ENCODE results near the gene CASKIN2.

Gene CASKIN2

GRCh38 chr17:75552425-75553294 is 37.3 kb upstream of the CASKIN2 start:
- no peaks in the 10 kb centered on the region for H3K27me3 Mint-ChIP-seq
- H3K4me3 Mint-ChIP-seq = no peak overlapping the region
- no peak for ATAC-seq
- H3K27ac Mint-ChIP-seq = no peak overlapping the region
- H3K4me1 Mint-ChIP-seq = no peaks in the 10 kb centered on the region
- no peaks in the 10 kb centered on the region for H3K9me3 Mint-ChIP-seq
- DNase-seq = no peak

GRCh38 chr17:75551266-75551665 is 35.9 kb upstream of the CASKIN2 start:
- ATAC-seq = no peak
- Mint-ChIP-seq H3K27me3 (no peaks in the 10 kb centered on the region), H3K4me1 (no peaks in the 10 kb centered on the region), H3K27ac (peak overlapping the region in 1 of 2 donors; percentile 48), H3K4me3 (no peak overlapping the region), H3K9me3 (no peaks in the 10 kb centered on the region)
- no peak for DNase-seq

- no peak for DNase-seq
- H3K9me3 Mint-ChIP-seq = no peaks in the 10 kb centered on the region
- H3K4me1 Mint-ChIP-seq = no peaks in the 10 kb centered on the region
- ATAC-seq = no peak
- H3K4me3 Mint-ChIP-seq = no peak overlapping the region
- no peak overlapping the region for H3K27ac Mint-ChIP-seq
- H3K27me3 Mint-ChIP-seq = no peaks in the 10 kb centered on the region
Measured at GRCh38 chr17:75550139-75550465, 34.8 kb upstream of the CASKIN2 start.

GRCh38 chr17:75549246-75550138 is 34.2 kb upstream of the CASKIN2 start:
- no peaks in the 10 kb centered on the region for H3K9me3 Mint-ChIP-seq
- H3K4me3 Mint-ChIP-seq = no peak overlapping the region
- no peaks in the 10 kb centered on the region for H3K4me1 Mint-ChIP-seq
- H3K27me3 Mint-ChIP-seq = no peaks in the 10 kb centered on the region
- DNase-seq (no peak), ATAC-seq (no peak)
- H3K27ac Mint-ChIP-seq = no peak overlapping the region

DNA sequence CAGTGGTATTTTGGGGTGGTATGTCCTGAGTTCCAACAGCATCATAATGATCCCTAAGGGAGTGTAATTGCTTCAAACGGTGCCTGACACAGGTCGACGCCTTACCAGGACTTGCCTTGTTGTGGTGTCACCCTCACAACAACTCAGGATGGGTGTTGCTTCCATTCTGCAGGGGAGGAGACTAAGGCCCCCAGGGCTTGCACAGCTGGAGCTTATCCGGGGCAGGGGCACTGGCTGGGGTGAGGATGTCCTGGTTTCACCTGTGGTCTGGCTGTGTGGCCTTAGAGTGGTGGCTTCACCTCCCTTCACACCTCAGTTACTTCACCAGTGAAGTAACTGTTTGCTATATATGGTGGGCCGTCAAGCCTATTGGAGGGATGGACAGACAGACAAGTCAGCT is 33.5 kb upstream of the CASKIN2 start:
- H3K27me3 Mint-ChIP-seq = no peaks in the 10 kb centered on the region
- H3K4me1 Mint-ChIP-seq = no peaks in the 10 kb centered on the region
- no peak overlapping the region for H3K4me3 Mint-ChIP-seq
- H3K9me3 Mint-ChIP-seq = no peaks in the 10 kb centered on the region
- no peak overlapping the region for H3K27ac Mint-ChIP-seq
- no peak for ATAC-seq
- no peak for DNase-seq

DNA sequence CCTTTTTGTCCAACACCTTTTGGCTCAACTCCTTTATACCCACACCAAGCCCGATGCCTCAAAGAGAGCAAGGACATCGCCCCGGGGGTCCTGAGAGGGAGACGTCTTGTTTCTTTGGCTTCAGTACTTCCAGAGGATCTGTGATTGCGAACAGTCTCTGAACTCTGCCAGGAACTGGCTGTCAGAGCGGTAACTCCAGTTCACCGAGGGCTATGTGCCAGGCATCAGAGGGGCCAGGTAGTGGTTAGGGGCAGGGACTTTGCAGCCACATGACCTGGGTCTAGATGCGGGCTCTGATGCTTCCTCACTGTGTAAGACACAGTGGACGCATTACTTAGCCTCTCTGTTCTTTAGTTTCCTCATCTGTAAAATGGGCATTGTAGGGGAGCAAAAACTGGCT is 31.8 kb upstream of the CASKIN2 start:
- Mint-ChIP-seq H3K9me3 (no peaks in the 10 kb centered on the region), H3K4me1 (no peaks in the 10 kb centered on the region), H3K27ac (no peak overlapping the region), H3K4me3 (no peak overlapping the region), H3K27me3 (no peaks in the 10 kb centered on the region)
- no peak for DNase-seq
- no peak for ATAC-seq

DNA sequence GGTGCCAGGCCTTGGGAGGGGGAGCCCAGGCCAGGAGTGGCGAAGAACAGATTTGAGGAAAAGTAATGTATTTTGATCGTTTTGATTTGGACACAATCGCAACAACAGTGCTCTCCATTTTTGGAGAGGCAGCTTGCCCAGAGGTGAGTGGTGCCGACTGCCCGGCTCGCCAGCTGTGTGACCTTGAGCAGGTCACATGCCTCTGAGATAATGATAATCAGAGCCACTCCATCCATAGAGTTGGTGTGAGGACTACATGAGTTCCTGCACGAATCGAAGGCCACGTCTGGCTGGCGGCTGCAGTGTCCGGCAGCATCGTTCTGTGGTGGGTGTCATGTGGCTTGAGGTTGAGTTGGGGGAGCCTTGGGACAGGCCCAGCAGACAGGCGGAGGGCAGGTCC is 30.8 kb upstream of the CASKIN2 start:
- Mint-ChIP-seq H3K27ac (no peak overlapping the region), H3K4me1 (no peaks in the 10 kb centered on the region)
- no peak for DNase-seq

GRCh38 chr17:75544250-75544649 is 28.9 kb upstream of the CASKIN2 start:
- H3K9me3 Mint-ChIP-seq = no peaks in the 10 kb centered on the region
- H3K27me3 Mint-ChIP-seq = no peaks in the 10 kb centered on the region
- H3K27ac Mint-ChIP-seq = no peak overlapping the region
- no peak for DNase-seq
- no peak overlapping the region for H3K4me3 Mint-ChIP-seq
- no peaks in the 10 kb centered on the region for H3K4me1 Mint-ChIP-seq
- ATAC-seq = no peak

More for the DNA sequence above, 30.8 kb upstream of the CASKIN2 start:
- H3K9me3 Mint-ChIP-seq = no peaks in the 10 kb centered on the region
- H3K4me3 Mint-ChIP-seq = no peak overlapping the region
- H3K27me3 Mint-ChIP-seq = no peaks in the 10 kb centered on the region
- ATAC-seq = no peak

- no peak for ATAC-seq
- Mint-ChIP-seq H3K27me3 (no peaks in the 10 kb centered on the region), H3K27ac (no peak overlapping the region), H3K9me3 (no peaks in the 10 kb centered on the region), H3K4me1 (no peaks in the 10 kb centered on the region), H3K4me3 (no peak overlapping the region)
- no peak for DNase-seq
Measured at GRCh38 chr17:75542728-75543336, 27.5 kb upstream of the CASKIN2 start.

DNA sequence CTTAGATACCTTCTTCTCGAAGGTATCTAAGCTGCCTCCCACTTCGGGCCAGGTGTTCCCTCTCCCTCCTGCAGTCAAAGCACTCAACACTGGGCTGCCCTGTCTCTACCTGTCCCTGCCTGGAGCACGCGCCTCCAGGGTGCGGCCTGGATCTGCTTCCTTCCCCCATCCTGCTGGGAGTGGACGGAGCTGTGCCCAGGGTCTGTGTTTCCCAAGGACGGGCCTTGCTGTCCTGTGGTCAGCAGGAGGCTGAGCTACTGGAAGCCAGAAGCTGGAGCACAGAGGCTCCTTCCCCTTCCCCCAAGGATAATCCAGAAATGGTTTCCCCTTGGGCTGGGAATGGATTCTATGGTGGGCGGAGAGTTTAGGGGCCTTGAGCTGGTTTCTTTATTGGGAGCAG is 26.9 kb upstream of the CASKIN2 start:
- Mint-ChIP-seq H3K9me3 (no peaks in the 10 kb centered on the region), H3K4me3 (no peak overlapping the region), H3K27ac (no peak overlapping the region), H3K4me1 (no peaks in the 10 kb centered on the region), H3K27me3 (no peaks in the 10 kb centered on the region)
- DNase-seq (no peak), ATAC-seq (no peak)

GRCh38 chr17:75540923-75541503 is 25.7 kb upstream of the CASKIN2 start:
- no peak for ATAC-seq
- peaks cover under 1% of the 10 kb centered on the region for H3K4me1 Mint-ChIP-seq
- no peaks in the 10 kb centered on the region for H3K9me3 Mint-ChIP-seq
- no peak overlapping the region for H3K4me3 Mint-ChIP-seq
- no peak for DNase-seq
- no peak overlapping the region for H3K27ac Mint-ChIP-seq
- H3K27me3 Mint-ChIP-seq = no peaks in the 10 kb centered on the region

DNA sequence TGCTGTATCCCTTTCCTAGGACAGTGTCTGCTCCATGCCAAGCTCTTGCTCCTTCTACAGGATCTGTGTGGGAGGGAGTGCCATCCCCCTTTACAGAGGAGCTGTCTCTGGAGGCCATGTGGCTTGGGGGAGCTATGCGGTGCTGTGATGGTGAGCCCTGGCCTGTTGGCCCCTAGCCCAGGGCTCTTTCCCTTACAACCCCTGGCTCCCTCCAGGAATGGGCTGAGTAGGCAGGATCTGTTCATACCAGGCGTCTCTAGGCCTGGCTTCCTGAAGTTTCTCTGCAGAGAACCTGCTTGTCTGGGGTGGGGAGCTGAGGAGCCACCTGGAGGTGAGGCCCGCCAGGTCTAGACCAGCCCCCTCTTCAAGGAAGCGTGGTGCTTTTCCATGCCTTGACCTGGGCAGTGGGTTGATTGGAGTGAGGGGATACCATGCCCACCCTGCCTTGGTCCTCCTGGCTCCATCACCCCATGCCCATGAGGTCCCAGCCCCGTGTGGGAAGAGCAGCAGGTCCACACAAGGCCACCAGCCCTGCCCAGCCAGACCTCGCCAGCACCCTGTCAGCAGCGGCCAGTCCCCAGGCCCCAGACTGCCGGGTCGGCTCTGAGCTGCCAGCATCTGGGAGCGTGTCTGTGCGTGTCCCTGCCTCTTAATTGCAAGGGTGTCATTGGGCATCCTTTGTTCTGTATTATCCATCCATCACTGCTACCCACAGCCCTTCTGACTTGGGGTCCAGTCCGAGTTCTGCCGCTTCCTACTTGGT is 24.8 kb upstream of the CASKIN2 start:
- ATAC-seq (no peak), DNase-seq (no peak)
- Mint-ChIP-seq H3K27me3 (no peaks in the 10 kb centered on the region), H3K4me3 (no peak overlapping the region), H3K27ac (no peak overlapping the region), H3K9me3 (no peaks in the 10 kb centered on the region), H3K4me1 (peaks cover 9% of the 10 kb centered on the region)

DNA sequence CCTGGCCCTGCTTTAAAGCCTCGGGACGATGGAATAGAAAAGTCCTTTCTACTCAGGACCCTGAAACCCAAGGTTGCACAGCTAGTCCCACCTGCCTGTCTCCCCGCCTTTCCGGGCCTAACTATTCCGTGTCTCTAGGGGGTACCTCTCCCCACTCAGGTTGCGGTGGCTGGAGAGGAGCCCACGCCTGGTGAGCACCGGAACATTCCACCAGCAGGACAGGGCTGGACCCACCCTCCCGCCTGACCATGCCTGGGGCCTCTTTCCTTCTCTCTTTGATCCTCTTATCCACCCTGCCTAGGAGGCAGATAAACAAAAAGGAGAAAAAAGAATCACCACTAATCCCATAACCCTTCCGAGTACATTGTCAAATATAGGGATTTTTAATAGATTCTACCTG is 21.0 kb upstream of the CASKIN2 start:
- ATAC-seq (no peak), DNase-seq (no peak)
- H3K4me3 Mint-ChIP-seq = no peak overlapping the region
- H3K27me3 Mint-ChIP-seq = no peaks in the 10 kb centered on the region
- H3K4me1 Mint-ChIP-seq = peaks cover 26% of the 10 kb centered on the region
- H3K9me3 Mint-ChIP-seq = no peaks in the 10 kb centered on the region
- H3K27ac Mint-ChIP-seq = no peak overlapping the region

DNA sequence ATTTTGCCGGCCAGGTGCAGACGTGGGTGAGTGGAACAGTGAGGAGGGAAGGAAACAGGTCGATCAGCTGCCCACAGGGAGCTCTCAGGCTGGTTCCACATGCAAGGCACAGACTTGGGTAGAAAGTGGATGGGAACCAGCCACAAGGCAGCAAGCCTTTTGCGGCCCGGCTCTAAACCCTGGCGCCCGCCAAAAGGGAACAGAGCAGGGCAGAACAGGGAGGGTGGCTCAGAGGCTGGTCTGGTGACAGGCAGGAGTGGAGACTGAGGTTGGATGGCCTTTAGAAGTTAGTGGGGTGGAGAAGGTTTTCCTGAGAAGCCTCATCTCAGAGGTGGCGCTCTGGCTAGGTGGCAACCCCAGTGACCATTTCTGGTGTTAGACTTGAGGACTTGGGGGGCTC is 20.5 kb upstream of the CASKIN2 start:
- peak overlapping the region in 1 of 2 donors; percentile 67 for H3K27ac Mint-ChIP-seq
- DNase-seq (no peak), ATAC-seq (no peak)
- no peaks in the 10 kb centered on the region for H3K9me3 Mint-ChIP-seq
- no peaks in the 10 kb centered on the region for H3K27me3 Mint-ChIP-seq
- peak overlapping the region in 1 of 2 donors; percentile 5 for H3K4me3 Mint-ChIP-seq
- H3K4me1 Mint-ChIP-seq = peaks cover 26% of the 10 kb centered on the region

GRCh38 chr17:75535119-75535537 is 19.8 kb upstream of the CASKIN2 start:
- peak overlapping the region; percentile 38 to 76 for H3K4me3 Mint-ChIP-seq
- no peaks in the 10 kb centered on the region for H3K9me3 Mint-ChIP-seq
- ATAC-seq = peak; percentile 99
- H3K27ac Mint-ChIP-seq = peak overlapping the region; percentile 71 to 80
- peaks cover 26% of the 10 kb centered on the region for H3K4me1 Mint-ChIP-seq
- H3K27me3 Mint-ChIP-seq = no peaks in the 10 kb centered on the region
- DNase-seq = peak; percentile 53 to 81

All from stimulated activated naive CD8-positive, alpha-beta T cell treated with anti-CD3 and anti-CD28 coated beads, Interleukin-15, amount 100 ng/mL, for 72 hours (primary cell).